Kidney capillary endothelial cell (primary cell): ENCODE results near the gene GPR160.
A peak's percentile ranks its signal among the peaks of the same experiment; 100 is the strongest.

ENCODE experiments used
- DNase-seq: peaks from one replicate; pipeline ENCODE4 v3.0.0-alpha.2; 2018; ENCODE audit warnings: low spot score

The GPR160 gene

GRCh38 chr3:170027233-170028102, 10.3 kb upstream of the GPR160 start:
- DNase-seq, result no peak

DNA sequence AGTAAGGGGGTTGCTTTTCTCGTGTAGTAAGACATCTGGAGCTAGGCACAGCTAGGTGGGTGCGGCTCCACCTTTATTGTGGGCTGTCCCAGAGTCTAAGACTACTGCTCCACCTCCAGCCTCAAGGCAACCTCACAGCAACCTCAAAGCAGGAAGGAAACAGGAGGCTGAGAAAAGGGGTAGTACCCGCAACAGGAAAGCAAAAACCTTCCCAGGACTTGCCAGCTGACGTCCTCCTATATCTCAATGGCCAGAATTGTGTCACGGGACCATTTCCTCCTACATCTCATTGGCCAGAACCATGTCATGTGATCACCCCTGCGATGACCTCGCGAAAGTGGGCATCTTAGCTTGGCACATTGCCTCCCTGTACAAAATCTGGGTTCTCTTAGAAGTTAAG, 4.3 kb upstream of the GPR160 start:
- no peak for DNase-seq

GRCh38 chr3:170038434-170039110, 777 bp downstream of the GPR160 start:
- no peak for DNase-seq

DNA sequence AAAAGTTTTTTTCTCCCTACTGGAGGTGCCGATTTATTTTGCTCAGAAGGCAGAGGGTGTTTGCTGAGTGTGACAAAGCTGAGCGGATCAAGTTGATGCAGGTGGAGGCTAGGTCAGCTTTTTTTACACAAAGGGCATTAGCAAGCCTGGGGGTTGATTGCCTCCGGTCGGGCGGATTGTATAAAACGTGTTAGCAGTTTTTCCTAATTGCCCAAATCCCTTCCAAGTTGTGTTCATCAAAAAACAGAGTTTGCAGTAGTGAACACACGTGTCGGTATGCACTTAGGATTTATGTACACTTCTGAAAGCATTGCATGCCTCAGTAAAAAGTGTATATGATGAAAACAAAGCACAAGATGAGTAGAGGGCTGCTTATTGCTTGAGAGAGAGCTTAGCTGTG, 2.6 kb downstream of the GPR160 start:
- no peak for DNase-seq

GRCh38 chr3:170043506-170043905, 5.7 kb downstream of the GPR160 start:
- no peak for DNase-seq

DNA sequence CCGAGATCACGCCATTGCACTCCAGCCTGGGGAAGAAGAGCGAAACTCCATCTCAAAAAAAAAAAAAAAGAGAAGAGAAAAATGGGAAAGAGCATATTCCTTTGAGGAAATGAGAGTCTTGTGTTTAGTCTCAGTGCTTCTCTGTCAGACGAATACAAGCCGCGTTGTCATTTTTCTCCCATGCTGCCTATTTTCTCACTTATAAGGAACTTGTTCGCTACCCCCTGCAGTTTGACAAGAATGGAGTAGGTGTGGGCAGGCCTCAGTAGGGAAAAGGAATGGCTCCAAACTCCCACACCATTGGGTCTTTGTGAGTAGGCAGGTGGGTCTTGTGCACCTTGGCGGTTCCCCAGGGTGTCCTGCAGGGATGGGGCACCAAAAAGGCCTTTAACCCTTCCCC, 6.5 kb downstream of the GPR160 start:
- DNase-seq, result no peak

DNA sequence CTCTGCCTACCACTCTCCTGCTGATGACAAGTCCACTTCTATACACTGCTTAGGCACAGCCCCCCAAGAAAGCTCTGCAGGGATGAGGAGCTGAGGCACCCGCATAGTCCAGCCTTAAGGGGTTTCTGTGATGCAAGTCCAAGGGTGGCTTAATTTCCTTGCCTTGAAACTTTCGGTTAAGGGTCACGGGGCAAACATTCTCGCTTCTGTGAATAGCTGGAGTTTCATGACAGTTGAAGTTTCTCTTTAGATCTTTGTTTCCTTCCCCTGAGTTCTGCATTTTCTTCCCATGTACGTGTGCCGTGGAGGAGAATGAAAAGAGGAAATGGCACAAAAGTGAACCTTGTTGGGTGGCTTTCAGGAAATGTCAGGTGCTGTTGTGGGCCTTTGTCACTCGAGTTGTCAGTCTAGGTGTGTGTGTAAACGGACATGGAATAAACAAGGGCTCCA, 7.0 kb downstream of the GPR160 start:
- no peak for DNase-seq

DNA sequence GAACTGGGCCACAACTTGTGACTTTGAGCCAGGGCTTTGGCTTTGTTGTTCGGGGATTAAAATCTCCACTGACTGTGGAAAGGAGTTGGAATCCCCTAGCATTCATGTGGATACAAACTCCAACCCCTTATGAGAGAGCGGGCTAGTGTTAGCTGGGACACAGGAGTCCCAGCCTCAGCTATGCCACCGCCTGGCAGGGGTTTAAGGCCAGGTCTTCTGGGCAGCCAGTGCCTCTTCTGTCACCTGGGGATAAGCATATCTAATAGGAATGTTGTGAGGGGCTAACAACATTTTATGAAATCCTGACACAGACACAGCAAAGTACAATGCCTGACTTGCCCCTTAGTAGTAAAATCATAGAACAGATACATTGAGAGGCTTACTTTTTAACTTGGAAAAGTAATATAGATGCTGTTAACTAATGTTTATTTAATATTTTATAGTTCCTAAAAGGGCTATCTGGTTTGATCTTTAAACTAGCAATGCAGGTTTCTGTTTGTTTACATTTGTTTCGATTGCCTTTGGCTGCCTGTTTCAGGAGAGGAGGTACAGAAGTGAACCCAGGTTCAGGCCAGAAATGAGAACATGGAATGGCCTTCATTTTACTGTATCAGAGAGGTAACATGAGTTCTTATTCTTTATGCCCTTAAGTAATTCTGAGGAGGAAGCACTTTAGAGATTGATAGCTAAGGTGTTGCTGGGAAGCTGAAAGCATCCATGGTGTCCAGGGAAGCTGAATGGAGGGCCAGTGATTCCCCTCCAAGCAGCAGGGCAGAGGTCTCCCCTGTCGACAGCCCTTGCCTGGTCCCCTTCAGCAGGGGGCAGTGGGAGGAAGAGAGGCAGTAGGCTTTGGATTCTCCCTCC, 8.7 kb downstream of the GPR160 start:
- no peak for DNase-seq

DNA sequence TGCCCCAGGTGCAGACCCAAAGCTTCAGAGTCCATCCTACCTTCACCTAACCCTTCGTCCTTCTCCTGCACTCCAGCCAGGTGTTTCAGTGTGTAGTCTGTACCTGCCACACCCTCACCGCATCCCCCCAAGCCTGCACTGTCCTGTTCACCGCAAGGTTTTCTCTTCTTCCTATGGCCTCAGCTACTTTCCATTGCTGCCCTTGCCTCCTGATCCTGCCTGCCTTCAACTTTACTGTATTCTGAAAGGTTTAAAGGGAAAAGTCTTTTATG, 9.3 kb downstream of the GPR160 start:
- no peak for DNase-seq

GRCh38 chr3:170049146-170050000, 11.6 kb downstream of the GPR160 start:
- peak; percentile 75 for DNase-seq

DNA sequence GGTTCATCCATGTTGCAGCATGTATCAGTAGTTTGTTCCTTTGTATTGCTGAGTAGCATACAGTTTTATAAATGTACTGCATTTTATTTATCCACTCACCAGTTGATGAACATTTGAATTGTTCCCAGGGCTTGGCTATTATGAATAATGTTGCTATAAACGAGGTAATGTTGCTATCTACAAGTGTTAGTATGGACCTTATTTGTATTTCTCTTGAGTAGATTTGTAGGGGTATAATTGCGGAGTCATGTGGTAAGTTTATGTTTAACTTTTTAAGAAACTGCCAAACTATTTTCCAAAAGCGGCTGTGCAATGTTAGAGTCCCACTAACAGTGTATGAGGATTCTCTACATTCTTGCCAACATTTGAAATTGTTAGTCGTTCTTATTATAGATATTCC, 13.0 kb downstream of the GPR160 start:
- no peak for DNase-seq

DNA sequence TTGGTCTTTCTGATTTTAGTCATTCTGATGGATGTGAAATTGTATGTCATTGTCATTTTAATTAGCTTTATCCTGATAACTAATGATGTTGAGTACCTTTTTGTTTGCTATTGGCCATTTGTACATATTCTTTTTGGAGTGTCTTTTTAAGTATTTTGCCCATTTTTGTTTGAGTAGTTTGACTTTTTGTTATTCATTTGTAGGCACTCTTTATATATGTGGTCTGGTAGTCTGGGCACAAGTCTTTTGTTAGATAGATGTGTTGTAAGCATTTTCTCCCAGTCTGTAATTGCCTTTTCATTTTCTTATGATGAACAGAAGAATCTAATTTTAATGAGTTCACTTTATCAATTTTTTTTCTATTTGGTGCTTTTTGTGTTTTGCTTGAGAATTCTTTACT, 14.6 kb downstream of the GPR160 start:
- no peak for DNase-seq

DNA sequence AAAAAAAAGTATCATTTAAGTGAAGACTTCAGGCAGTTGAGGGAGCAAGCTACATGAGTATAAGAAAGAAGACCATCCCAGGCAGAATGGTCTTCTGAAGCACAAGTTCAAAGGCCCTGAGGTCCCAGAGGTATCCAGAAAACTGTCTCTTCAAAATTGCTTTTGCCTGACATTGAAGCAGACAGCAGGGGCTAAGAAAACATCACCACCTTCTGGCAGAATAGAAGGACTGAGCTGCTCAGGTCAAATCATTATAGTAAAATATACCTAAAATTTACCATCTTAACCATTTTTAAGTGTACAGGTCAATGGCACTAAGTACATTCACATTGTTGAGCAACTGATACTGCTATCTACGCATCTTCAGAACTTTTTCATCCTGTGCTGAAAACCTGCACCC, 16.4 kb downstream of the GPR160 start:
- DNase-seq, result peak; percentile 24

GRCh38 chr3:170055209-170055608, 17.4 kb downstream of the GPR160 start:
- no peak for DNase-seq

- no peak for DNase-seq
Observed at GRCh38 chr3:170056710-170057454, 19.1 kb downstream of the GPR160 start.

DNA sequence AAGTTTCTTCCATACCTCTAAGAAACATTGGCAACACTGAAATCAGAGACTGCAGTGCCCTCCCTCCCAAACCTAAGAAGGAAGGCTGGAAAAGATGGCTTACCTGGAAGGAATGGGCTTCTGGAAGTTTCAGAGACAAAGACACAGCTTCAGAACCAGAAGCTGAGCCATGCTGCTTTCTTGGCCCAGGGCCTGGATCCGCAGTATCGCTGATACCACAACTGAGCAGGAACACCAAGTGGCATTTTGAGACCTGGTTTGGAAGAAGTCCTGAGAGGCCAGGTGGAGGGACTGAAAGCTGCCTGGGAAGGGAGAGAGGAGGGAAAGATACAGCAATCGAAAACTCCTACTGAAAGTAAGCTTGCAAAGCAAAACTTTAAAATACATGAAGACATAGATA, 19.8 kb downstream of the GPR160 start:
- DNase-seq, result no peak

GRCh38 chr3:170058127-170058526, 20.3 kb downstream of the GPR160 start:
- no peak for DNase-seq

DNA sequence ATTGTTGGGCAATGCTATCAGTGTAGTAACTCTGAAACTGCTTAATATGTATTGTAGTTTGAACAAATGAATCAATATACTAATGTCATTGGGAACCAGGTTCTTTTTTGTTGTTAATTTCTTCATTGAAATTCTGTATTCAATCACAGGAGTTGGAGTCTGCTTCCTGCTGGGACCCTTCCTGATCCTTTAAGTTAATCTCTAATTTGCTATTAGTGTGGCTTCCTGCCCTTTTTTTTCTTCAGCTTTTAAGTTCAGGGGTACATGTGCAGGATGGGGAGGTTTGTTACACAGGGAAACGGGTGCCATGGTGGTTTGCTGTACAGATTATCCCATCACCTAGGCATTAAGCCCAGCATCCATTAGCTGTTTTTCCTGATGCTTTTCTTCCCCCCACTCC, 21.7 kb downstream of the GPR160 start:
- no peak for DNase-seq

DNA sequence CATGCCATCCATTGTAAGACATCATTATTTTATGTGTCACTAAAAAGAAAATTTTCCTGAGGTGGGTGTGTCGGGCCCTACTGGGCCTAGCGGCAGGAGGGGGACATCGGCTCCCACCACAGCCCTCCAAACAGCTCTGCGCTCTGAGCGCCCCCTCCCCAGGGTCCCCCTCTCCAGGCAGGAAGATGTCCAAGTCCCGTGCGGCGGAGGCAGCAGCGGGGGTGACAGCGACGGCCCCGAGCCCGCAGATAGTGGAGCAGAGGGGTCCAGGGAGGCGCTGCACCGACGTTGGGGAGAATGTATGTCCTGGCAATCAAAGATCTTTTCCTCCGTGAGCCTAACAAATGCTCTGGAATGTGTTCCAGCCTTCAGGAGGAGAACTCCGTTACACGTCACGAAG, 24.3 kb downstream of the GPR160 start:
- DNase-seq, result no peak

- DNase-seq, result no peak
Observed at GRCh38 chr3:170062769-170063168, 25.0 kb downstream of the GPR160 start.

- DNase-seq, result no peak
Observed at GRCh38 chr3:170063691-170064090, 25.9 kb downstream of the GPR160 start.
